ENCODE data around the gene GOLGA2. TPM values are rescaled to one million over a fixed set of nuclear protein-coding genes. Genes with fewer than 3 reads are reported as not detected.

Gene GOLGA2
- total and polyA plus RNA-seq, 2 of the 13 experiments (the other 11 are each of a cell fraction or from before 2014, with no cell fraction given), result 45.3 to 45.8 TPM

- DNase-seq (ENCODE audit: low spot score), result no peak
- Histone ChIP-seq H3K27me3 (ENCODE audit: control insufficient read depth in 1 of 2, insufficient read depth in 2 of 2, low read length in 2 of 2) (peaks cover 0 to 11% of the 10 kb centered on the region in 2 experiments; a peak in 1 of 5 replicates), H3K79me2 (ENCODE audit: insufficient read depth, low read length) (no peaks in the 10 kb centered on the region), H4K20me1 (ENCODE audit: insufficient read depth, low read length) (no peaks in the 10 kb centered on the region), H3K9ac (ENCODE audit: insufficient read depth, low read depth, low read length) (no peak overlapping the region), H3K9me3 (ENCODE audit: low read length) (no peaks in the 10 kb centered on the region), H3K27ac (ENCODE audit: extremely low read length, insufficient read depth, low read length) (no peak overlapping the region), H3K4me1 (ENCODE audit: insufficient read depth, low read length) (peaks cover 40% of the 10 kb centered on the region), H3K4me2 (ENCODE audit: low read depth, low read length) (no peak overlapping the region), H3K4me3 (replicated peaks in 1 of 3; ENCODE audit: insufficient read depth in 1 of 3, low read depth in 2 of 3, low read length in 3 of 3) (no peak overlapping the region), H3K36me3 (replicated peaks in 1 of 2; ENCODE audit: control insufficient read depth in 1 of 2, insufficient read depth in 2 of 2, low read length in 2 of 2) (no peaks in the 10 kb centered on the region), H2AFZ (ENCODE audit: low read length) (no peak overlapping the region)
- no peak for ATAC-seq
- 31% methylated on average over 7 of the region's 13 CpGs for WGBS (ENCODE audit: low lambda C conversion rate)
- BruUV-seq (replicated peaks), result no TSS peak
- ChIA-PET POLR2A (no interaction called here), CTCF (ENCODE audit: low intra/inter-chr PET ratio, low total read pairs) (no interaction called here)
- in situ Hi-C loops (cut with HindIII; ENCODE audit: extremely low pct_ligation_motif_present, low pct_unique_long_range_greater_than_20kb) (no loop called here), intact Hi-C loops (cut with micrococcal nuclease; ENCODE audit: unreplicated experiment) (no loop called here)
- TF ChIP-seq ZNF740 (CRISPR knock-in tag; IDR thresholded peaks at IDR 0.05) (no peak), MNT (IDR thresholded peaks at IDR 0.05) (peak; percentile 44), ZNF317 (CRISPR knock-in tag; IDR thresholded peaks at IDR 0.05) (peak; percentile 75; the same call in 1 of the 2 replicates)
- FAIRE-seq, result no peak
Measured at GRCh38 chr9:128243215-128244018, 32.4 kb downstream of the GOLGA2 start.

- peaks cover 40% of the 10 kb centered on the region for H3K4me1 ChIP-seq (ENCODE audit: insufficient read depth, low read length)
- no peak for ATAC-seq
- H3K9ac ChIP-seq (ENCODE audit: insufficient read depth, low read depth, low read length), result no peak overlapping the region
- CTCF ChIA-PET (ENCODE audit: low intra/inter-chr PET ratio, low total read pairs), result no interaction called here
- H3K27me3 ChIP-seq (ENCODE audit: control insufficient read depth in 1 of 2, insufficient read depth in 2 of 2, low read length in 2 of 2), result peaks cover 0 to 11% of the 10 kb centered on the region in 2 experiments; a peak in 1 of 5 replicates
- 11% methylated on average over 3 of the region's 7 CpGs for WGBS (ENCODE audit: low lambda C conversion rate)
- no peak overlapping the region for H3K4me2 ChIP-seq (ENCODE audit: low read depth, low read length)
- H3K36me3 ChIP-seq (replicated peaks in 1 of 2; ENCODE audit: control insufficient read depth in 1 of 2, insufficient read depth in 2 of 2, low read length in 2 of 2), result no peaks in the 10 kb centered on the region
- no TSS peak for BruUV-seq (replicated peaks)
- TF ChIP-seq ZNF331 (CRISPR knock-in tag; IDR thresholded peaks at IDR 0.05) (no peak), TIGD3 (CRISPR knock-in tag; IDR thresholded peaks at IDR 0.05; ENCODE audit: borderline replicate concordance) (no peak), ZNF556 (CRISPR knock-in tag; IDR thresholded peaks at IDR 0.05; ENCODE audit: borderline replicate concordance) (no peak)
- no peak for FAIRE-seq
- POLR2A ChIA-PET, result no interaction called here
- H3K27ac ChIP-seq (ENCODE audit: extremely low read length, insufficient read depth, low read length), result no peak overlapping the region
- intact Hi-C loops (cut with micrococcal nuclease; ENCODE audit: unreplicated experiment), result no loop called here
- DNase-seq (ENCODE audit: low spot score), result no peak
- H3K4me3 ChIP-seq (replicated peaks in 1 of 3; ENCODE audit: insufficient read depth in 1 of 3, low read depth in 2 of 3, low read length in 3 of 3), result no peak overlapping the region
- no peaks in the 10 kb centered on the region for H4K20me1 ChIP-seq (ENCODE audit: insufficient read depth, low read length)
- H3K79me2 ChIP-seq (ENCODE audit: insufficient read depth, low read length), result no peaks in the 10 kb centered on the region
- no peaks in the 10 kb centered on the region for H3K9me3 ChIP-seq (ENCODE audit: low read length)
- H2AFZ ChIP-seq (ENCODE audit: low read length), result no peak overlapping the region
- in situ Hi-C loops (cut with HindIII; ENCODE audit: extremely low pct_ligation_motif_present, low pct_unique_long_range_greater_than_20kb), result no loop called here
Measured at GRCh38 chr9:128242828-128243214, 33.0 kb downstream of the GOLGA2 start.

All from HepG2 (cell line).